ENCODE results near the gene ZNF436.
"Not testable (repeated sequence)": the region's sequence is repeated elsewhere in the genome, so short reads cannot be mapped to it uniquely, and the experiment has no call there.

Gene ZNF436

DNA sequence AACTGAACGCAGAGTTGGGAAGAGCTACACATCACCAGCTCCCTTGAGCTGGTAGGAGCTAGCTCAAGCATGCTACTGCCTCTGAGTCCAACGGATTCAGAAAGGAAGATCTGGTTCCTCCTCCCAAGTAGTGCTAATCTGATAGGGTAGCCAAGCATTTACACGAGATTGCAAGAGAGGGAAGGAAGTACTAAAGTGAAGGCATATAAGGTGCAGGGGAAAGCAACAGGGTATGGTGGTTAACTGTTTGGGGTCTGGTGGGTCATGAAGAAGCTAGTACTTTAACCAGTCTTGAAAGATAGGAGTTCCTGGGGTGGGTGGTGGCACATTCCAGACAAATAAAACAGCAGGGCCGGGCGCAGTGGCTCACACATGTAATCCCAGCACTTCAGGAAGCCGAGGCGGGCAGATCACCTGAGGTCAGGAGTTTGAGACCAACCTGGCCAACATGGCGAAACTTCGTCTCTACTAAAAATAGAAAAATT lies 20.2 kb upstream of the ZNF436 start:
- no peak for DNase-seq

DNA sequence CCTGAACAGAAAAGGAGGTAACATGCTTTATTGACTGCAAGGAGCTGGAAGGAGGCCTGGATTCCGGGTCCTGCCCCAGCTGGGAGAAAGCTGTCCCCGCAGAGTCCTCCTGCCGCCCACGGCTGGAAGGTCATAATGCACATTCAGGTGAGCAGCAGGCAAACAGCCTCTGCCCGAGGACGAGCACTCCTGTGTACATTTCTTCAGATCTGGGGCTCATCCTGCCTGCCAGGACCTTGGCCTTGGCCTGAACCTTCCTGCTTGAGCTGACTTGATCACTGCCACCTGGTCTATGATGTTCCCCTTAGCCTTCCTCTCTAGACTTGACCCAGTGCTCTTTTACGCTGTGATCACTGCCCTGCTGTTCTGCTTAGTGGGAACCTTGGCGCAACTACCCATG lies 17.9 kb upstream of the ZNF436 start:
- DNase-seq, result no peak

DNA sequence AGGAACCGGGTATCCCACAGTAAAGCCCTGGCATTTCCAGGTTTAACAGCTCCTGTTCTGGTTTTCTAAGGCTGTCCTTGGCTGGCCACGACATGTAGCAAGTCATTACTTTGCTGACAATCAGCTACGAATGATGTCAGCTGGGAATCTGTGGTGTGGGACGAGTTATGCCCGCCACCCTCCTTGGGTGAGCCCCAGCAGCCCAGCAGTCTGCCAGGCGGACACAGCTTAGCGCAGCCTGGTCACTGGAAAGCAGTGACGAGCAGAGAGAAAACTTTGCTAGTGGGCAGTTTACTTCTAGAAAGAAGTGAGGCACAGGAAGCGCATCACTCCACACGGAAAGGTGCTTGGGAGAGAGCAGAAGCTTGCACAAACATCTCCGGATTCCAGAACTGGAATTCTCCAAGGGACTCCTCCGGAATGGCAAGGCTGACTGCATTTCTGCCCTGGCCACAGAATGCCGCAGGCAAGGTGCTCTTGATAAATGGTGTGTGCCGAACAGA lies 15.5 kb upstream of the ZNF436 start:
- no peak for DNase-seq

DNA sequence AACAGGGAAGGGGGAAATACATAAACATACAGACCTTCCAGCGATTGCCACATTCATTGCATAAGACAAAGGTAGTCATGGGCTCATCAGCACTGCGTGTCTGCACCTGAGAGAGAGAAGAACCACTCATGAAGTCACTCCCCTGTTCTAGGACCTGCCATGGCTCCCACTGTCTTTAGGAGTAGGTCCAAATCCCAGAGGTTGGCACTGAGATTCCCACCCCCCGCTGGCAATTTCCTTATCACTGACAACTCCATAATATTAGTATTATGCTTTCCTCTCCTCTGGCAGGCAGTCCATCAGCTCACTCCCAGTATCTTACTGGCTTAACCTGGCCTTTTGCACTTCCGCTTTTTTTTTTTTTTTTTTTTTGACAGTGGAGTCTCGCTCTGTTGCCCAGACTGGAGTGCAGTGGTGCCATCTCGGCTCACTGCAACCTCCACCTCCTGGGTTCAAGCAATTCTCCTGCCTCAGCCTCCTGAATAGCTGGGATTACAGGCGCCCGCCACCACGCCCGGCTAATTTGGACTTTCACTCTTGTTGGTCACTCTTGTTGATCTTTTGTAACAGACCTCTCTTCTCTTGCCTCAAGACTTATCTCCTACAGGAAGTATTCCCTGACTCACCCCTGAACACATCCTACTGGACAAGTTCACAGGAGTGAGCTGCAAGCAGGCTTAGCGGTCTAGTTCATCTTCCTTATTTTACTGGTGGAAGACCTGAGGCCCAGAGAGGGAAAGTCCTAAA lies 14.8 kb upstream of the ZNF436 start:
- no peak for DNase-seq

DNA sequence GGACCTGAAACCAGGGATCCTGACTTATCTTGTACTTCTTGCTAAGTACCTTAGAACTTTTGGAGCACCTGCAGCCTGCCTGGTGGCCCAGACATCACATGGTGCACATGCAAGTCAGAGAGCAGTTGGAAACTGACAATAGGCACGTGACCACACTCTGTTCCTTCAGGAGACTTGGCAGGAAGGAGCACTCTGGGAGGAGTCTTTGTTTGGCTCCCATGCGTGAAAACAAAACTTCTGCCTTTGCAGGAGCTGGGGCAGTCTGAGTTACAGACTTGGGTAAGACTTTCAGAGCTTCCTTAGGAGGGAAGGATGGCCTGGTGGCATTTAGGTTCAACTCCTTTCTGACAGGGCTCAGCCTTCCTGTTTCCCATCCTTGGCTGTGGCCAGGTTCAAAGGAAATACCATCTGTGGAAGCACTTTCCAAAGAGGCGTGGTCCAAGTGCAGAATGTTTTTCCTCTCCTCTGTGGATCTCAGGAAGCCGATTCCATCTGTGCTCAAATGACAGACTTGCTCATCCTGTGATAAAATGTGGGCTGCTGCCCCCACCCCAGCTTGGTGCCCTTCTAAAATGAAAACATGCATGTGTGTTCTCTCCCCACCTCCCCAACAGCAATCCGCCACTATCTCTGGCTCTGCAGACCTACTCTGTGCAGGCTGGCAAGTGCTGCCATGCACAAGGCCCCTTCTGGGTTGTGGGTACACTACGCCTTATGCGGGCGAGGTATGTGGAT lies 14.1 kb upstream of the ZNF436 start:
- no peak for DNase-seq

DNA sequence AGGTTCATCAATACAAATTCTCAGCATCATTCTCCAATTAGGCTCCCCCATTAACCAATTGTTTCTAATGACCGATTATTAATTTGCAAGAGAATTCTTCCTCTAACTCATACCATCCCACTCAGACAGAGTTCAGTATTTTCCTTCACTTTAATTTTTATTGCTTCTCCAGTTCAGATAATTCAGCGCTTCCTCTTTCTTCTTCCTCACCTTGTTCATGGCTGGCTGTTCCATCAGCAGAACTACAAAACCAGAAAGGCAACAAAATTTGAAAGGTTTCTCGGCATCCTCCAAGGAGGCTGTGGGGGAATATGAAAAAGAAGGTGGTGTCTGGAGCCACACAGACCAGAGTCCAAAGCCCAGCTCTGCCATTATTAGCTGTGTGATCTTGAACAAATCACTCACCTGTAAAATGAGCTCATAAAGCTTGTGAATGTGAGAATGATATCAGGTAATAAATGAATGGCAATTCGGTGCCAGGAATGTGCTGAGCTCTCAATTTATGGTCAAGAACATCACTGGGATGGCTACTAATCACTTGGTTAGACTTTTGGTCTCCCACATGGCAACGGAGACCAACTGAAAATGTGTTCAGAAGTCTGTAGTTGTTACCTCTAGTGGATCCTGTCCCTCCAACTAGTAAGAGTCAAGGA lies 11.7 kb upstream of the ZNF436 start:
- DNase-seq, result no peak

DNA sequence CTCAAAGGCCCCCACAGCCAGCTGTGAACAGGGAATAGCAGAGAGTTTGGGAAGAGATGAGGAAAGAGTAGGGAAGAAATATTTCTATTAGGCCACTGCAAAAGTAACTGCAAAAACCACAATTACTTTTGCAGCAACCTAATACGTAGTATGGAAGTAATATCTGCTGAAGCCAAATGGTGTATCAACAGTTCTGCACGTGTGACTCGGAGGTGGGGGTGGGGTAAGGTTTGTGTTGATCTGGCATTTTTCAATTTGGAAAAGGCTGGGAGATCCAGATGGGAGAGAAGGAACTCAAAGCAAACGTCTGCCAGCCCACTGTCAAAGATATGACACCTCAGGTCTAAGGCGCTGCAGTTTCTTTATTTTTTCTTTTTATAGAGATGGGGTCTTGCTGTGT lies 11.1 kb upstream of the ZNF436 start:
- DNase-seq, result no peak

DNA sequence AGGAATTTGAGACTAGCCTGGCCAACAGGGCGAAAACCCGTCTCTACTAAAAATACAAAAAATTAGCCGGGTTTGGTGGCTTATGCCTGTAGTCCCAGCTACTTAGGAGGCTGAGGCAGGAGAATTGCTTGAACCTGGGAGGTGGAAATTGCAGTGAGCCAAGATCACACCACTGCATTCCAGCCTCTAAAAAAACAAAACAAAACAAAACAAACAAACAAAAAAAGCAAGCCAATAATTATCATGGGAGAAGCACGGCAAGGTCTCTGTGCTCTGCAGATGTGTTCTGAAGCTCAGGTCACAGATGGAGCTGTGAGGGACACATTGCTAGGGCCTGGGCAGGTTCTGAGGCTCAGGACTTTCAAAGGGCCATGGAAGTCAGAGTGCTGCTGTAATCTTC lies 10.6 kb upstream of the ZNF436 start:
- DNase-seq, result not testable (repeated sequence)

DNA sequence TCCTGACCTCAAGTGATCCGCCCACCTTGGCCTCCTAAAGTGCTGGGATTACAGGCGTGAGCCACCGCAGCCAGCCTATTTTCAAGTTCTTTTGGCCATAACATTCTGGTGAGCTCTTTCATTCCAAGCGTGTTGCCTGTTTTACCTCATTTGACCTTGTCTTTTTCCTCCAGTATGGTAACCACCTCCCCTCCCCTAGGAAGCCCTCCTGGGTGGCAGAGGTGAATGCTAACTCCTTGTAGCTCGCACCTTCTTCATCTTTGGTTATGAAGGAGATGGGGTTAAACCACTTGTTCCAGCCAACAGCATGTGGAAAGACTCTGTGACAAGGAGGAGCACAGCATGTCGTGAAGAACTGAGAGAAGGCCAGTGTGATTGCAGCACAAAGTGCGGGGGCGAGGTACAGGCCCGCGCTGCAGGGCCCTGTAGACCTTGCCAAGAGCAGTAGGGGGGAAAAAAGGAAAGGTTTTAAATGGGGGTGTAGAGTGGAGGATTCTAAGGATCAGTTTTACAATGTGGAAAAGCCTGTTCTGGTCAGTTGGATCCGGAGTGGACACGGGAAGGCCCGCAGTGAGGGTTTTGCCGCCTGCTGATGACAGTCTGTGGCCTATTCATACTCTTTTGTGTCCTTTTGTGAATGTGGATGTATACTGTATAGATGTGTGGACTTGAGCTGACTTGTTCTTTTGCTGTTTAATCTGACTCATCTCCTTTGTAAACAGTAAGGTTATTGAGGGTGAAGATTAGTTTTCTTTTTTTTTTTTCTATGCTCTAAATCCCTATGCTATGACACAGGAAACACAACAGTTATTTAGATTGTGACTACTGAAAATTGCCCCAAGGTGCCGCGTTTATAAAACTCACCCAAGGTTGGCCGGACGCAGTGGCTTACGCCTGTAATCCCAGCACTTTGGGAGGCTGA lies 7.5 kb upstream of the ZNF436 start:
- no peak for DNase-seq

DNA sequence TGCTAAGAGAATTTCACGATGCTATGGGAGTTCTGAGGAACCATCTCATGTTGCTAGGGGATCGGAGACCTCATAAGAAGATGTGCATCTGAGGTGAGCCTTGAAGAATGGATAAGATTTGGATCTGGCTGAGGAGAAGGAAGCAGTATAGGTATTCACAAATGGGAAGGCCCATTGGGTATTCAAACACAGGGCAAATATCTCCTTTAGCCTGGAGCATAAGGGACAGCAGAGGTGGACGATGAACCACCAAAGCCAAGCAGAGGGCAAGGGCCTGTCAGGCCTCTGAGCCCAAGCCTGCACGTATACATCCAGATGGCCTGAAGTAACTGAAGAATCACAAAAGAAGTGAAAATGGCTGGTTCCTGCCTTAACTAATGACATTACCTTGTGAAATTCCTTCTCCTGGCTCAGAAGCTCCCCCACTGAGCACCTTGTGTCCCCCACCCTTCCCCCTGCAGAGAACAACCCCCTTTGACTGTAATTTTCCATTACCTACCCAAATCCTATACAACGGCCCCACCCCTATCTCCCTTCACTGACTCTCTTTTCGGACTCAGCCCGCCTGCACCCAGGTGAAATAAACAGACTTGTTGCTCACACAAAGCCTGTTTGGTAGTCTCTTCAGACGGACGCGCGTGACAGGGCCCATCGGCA lies 4.6 kb upstream of the ZNF436 start:
- DNase-seq, result not testable (repeated sequence)

DNA sequence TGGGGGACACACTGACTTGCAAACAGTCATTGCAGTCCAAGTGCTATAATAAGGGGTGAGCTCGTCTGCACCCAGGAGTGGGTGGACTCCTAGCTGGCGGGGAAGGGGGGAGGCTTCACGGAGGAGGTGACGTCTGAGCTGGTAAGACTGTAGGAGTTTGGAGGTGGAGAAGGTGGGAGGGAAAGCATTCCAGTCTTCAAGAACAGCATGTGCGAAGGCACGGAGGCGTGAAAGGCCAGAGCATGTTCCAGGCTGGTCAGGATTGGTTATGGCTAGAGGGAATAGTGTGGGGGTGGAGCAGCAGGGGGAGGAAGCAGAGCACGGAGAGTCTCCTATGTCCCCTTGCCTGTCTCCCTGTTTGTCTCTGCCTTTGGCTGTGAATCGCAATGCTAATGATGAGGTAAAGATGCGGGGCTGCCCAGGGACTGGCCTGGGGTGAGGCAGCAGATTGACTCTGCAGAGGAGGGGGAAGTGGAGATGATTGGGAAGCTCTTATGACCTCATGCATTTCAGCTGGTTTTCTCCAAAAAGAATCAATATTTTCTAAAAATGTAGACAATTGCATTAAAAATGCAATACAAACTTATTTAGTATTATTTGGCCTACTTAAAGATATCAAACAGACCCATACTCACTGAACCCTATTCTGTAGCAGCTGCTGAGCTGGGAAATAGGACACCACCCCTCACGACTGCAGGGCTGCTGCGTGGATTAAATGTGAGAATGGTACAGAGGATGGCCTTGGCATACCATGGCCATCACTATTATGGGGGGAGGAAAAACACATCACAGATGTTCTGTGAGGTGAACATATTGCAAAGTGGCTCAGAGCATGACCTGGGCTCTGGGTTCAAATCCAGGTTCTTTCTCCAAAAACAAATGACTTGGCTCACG lies 2.6 kb upstream of the ZNF436 start:
- DNase-seq, result no peak

DNA sequence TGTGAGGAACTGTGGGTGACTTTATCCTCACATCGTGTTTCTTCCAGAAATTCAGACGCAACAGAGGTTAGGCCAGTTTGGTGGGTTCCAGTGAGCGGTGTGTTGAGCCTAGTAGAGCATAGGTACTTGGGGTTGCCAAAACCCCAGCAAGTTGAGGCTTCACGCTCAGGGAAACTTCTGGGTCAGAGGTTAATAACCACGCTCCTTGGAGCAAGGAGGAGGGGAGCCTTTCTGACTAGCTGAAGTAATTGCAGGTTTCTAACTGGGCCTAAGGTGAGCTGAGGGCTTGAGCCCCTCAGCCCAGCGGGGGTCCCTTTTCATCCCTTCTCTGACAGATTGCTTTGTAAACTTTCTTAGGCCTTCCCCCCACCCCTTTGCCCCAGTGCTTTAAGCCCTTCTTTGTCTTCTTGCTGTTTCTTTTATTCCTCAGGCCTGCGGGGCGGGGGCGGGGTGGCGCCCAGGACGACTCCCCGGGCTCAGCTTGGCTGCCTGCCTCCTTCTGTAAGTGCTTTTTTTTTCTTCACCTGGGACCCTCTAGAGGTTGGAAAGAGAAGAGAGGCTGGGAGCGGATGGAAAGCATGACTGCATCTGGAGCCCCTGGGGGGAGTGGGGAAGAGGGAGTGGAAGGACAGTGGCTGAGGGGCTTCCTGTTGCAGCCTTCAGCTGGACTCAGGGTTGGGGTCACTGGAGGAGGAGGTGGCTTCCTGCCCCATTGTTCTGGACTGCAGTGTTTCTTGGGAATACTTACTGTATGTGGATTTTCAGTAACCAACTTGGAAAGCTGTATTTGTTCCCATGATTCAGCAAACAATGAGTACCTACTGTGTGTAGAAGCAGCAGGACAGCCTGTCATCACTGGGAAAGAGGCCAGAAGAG lies 1.3 kb upstream of the ZNF436 start:
- DNase-seq, result no peak

DNA sequence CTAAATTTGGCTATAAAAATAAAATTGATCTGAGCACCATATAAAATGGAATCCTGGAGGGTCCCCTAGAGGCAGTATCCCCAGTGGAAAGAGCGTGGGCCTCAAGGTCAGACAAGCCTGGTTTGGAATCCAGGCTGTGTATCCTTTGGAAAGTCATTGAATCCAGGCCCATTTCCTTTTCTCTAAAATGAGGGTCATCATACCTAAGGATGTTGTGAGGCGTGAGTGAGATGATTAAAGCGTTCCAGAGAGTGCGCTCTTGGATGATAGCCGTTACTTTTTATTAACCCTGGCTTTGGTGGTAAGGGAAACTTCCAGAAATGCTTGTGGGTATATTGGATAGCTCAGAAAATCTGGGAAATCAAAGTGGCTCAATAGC lies 683 bp upstream of the ZNF436 start:
- no peak for DNase-seq

DNA sequence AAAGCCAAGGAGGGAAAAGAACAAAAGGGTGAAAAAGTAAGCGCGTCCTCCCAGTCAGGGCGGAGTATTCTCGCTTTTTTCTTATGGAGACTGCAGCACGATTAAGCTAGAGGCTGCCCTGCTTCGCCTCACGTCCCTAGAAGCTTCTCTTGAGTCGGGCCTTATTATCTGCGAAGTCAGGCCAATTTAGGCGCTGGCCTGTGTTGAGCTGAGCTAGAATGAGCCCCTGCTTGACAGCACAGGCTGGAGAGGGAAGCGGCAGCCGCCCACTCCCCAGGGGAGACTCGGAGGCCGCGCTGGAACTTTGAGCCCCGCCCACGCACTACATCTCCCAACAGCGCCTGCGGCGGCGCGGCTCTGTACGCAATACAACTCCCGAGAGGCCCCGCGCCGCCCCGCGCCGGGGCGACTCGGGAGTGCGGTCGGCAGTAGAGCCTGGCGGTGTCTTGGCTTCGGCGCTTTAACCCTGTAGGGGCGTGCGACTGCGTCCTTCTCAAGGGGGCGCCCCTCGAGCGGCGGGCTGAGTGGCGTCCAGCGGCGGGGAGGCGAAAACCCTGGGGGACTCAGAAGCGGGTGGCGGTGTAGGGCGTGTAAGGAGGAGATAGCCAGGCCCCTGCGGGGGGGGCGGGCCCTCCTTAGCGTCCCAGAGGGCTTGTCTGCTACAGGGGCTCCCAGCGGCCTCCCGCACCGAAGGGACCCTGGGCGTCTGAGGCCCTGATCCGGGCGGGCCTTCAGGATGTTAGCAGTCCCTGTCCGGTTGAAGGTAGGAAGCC lies 888 bp downstream of the ZNF436 start:
- DNase-seq, result peak; percentile 87

DNA sequence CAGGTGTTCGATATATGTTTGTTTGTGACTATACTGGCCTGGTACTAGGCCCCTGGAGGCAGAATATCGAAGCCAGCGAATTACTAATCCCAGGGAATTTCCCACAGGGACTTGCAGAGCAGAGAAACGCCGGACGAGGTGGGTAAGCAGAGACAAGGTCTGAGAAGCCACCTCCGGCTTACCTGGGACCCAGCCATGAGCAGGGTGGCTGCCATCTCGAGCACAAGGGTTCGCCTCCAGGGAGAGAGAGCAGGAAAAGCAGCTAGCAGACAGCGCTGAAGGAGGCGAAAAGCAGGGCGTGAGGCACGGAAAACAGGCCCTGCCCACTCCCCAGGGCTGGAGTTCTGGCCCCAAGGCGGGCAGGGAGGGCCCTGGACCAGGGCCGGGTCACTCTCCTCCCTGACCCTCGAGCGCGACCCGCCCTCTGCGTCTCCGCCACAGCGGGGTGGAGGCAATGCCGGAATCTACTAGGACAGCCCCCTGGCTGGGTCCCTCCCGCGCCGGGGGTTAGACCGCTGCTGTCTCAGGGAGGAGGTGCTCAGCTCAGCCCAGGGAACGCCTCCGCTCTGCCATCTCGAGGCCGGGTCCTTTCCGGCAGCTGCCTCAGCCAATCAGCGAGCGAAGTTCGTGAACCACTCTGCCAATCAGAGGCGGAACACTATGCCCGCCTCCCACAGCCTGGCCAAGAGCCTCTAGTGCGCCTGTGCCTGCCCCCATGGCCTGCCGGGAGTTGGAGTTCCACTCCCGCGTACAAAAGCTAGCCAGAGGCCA lies 1.7 kb downstream of the ZNF436 start:
- DNase-seq, result peak; percentile 96

DNA sequence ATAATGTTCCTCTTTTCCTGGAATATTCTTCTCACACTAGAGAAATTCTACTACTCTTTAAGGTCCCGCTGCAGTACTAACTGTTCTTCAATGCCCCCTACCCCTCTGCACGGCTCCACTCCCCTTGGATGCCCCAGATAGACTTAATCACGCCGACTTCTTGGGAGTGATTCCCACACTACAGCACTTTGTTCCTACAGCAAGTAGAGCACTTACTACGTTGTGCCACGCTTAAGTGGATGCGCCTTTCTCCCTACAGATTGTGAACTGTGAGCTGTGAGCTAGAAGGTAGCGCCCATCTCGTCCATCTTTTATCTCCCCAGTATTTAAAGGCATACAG lies 2.2 kb downstream of the ZNF436 start:
- no peak for DNase-seq

DNA sequence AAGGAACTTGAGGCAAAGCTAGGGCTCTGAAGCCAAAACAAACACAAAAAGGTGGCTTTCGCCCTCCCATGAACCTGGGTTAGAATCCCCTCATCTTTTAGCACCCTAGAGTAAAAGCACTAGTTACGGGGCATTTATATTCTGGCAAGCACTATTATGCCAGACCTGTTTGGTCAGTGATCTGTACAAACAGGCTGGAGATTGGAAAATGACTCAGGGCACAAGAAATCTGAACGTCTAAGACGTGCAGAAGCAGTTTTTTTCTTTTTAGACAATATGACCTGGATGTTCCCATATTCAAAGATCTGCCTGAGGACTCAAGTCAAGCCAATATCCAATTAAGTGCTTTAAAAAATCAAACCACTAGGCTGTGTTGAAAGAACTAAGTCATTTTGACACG lies 3.0 kb downstream of the ZNF436 start:
- no peak for DNase-seq

DNA sequence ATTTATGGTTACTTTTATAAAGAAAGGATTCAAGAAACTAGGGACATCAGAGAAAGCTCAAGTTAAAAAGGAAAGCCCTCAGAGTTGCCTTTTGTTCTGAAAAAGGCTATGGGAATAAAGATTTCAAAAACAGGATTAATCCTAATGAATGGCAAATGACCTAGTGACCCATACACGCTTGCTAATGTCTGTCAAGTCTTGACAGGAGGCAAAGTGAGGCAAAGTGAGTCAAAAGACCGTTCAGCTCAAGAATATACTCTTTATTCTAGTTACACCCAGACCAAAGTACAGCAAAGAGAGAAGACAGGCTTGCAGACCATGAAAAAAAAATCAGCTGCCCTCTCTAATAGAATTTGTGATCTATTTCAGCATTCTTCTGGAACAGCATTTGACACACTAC lies 3.5 kb downstream of the ZNF436 start:
- DNase-seq, result no peak
